Erythroblast (primary cell): ENCODE data around the gene ANKRD39.

ENCODE experiments used
- GATA1 ChIP-seq: IDR thresholded peaks from 2 replicates; pipeline ENCODE4 v1.6.1; 2011; ENCODE audit warnings: low read depth, mild to moderate bottlenecking, control low read depth, low read length, moderate library complexity
- POLR2A ChIP-seq: IDR thresholded peaks from 2 replicates; pipeline ENCODE4 v1.6.1; 2011; ENCODE audit warnings: mild to moderate bottlenecking, low read length

DNA sequence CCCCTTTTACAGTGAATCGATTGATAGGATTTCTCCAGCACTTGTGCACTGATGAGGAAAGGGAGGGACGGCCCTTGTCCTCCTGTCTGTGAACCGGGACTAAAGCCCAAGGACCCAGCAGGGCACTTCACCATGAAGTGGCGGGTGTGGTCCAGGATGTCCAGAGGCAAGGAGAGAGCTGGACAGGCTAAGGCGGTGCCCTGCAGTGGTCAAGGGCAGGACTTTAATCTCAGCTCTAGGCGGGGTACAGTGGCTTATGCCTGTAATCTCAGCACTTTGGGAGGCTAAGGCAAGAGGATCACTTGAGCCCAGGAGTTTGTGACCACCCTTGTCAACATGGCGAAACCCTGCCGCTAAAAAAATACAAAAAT is 40.3 kb upstream of the ANKRD39 start:
- TF ChIP-seq POLR2A, result no peak
- no peak for TF ChIP-seq GATA1
